Stimulated activated memory B cell treated with anti-CD40 and anti-IgM and Interleukin-4, amounts not matched to agents 10 μg/mL and 1 μg/mL and 100 μg/mL, for 72 hours (primary cell): ENCODE data around the gene PEX16.

Experiments
- ATAC-seq: fragments of 150-1000 bp; cut with Tn5 transposase; 2 replicates; pipeline ENCODE4 v1.10.0; 2021
- H3K27ac Mint-ChIP-seq: one replicate; pipeline ENCODE4 v1.8.0; 2022; ENCODE audit warnings: mild to moderate bottlenecking, mixed read lengths
- H3K27me3 Mint-ChIP-seq: one replicate; pipeline ENCODE4 v1.8.0; 2022; ENCODE audit warnings: mixed read lengths
- H3K36me3 Mint-ChIP-seq: one replicate; pipeline ENCODE4 v1.8.0; 2022; ENCODE audit warnings: mixed read lengths
- H3K4me1 Mint-ChIP-seq: one replicate; pipeline ENCODE4 v1.8.0; 2022; ENCODE audit warnings: mixed read lengths
- H3K4me3 Mint-ChIP-seq: one replicate; pipeline ENCODE4 v1.8.0; 2022; ENCODE audit warnings: mild to moderate bottlenecking, moderate library complexity, mixed read lengths
- H3K9me3 Mint-ChIP-seq: one replicate; pipeline ENCODE4 v1.8.0; 2022; ENCODE audit warnings: mixed read lengths

The PEX16 gene

GRCh38 chr11:45926536-45927331 lies 9.1 kb upstream of the PEX16 start:
- Mint-ChIP-seq H3K36me3 (peaks cover 19% of the 10 kb centered on the region), H3K27ac (peak overlapping the region; percentile 94), H3K9me3 (no peaks in the 10 kb centered on the region), H3K4me3 (no peak overlapping the region), H3K4me1 (peaks cover 69% of the 10 kb centered on the region), H3K27me3 (no peaks in the 10 kb centered on the region)
- no peak for ATAC-seq

- Mint-ChIP-seq H3K36me3 (peaks cover 14% of the 10 kb centered on the region), H3K4me1 (peaks cover 69% of the 10 kb centered on the region), H3K27ac (peak overlapping the region; percentile 82), H3K27me3 (no peaks in the 10 kb centered on the region), H3K9me3 (no peaks in the 10 kb centered on the region), H3K4me3 (no peak overlapping the region)
- no peak for ATAC-seq
Observed at GRCh38 chr11:45926001-45926401, 8.3 kb upstream of the PEX16 start.

- Mint-ChIP-seq H3K27ac (peak overlapping the region; percentile 82), H3K9me3 (no peaks in the 10 kb centered on the region), H3K36me3 (peaks cover 14% of the 10 kb centered on the region), H3K27me3 (no peaks in the 10 kb centered on the region), H3K4me1 (peaks cover 67% of the 10 kb centered on the region), H3K4me3 (no peak overlapping the region)
- ATAC-seq, result no peak
Observed at GRCh38 chr11:45925550-45925949, 7.9 kb upstream of the PEX16 start.

GRCh38 chr11:45924927-45925326 lies 7.2 kb upstream of the PEX16 start:
- H3K4me1 Mint-ChIP-seq, result peaks cover 67% of the 10 kb centered on the region
- peaks cover 14% of the 10 kb centered on the region for H3K36me3 Mint-ChIP-seq
- H3K27me3 Mint-ChIP-seq, result no peaks in the 10 kb centered on the region
- H3K27ac Mint-ChIP-seq, result peak overlapping the region; percentile 82
- H3K9me3 Mint-ChIP-seq, result no peaks in the 10 kb centered on the region
- peak overlapping the region; percentile 68 for H3K4me3 Mint-ChIP-seq
- ATAC-seq, result no peak

DNA sequence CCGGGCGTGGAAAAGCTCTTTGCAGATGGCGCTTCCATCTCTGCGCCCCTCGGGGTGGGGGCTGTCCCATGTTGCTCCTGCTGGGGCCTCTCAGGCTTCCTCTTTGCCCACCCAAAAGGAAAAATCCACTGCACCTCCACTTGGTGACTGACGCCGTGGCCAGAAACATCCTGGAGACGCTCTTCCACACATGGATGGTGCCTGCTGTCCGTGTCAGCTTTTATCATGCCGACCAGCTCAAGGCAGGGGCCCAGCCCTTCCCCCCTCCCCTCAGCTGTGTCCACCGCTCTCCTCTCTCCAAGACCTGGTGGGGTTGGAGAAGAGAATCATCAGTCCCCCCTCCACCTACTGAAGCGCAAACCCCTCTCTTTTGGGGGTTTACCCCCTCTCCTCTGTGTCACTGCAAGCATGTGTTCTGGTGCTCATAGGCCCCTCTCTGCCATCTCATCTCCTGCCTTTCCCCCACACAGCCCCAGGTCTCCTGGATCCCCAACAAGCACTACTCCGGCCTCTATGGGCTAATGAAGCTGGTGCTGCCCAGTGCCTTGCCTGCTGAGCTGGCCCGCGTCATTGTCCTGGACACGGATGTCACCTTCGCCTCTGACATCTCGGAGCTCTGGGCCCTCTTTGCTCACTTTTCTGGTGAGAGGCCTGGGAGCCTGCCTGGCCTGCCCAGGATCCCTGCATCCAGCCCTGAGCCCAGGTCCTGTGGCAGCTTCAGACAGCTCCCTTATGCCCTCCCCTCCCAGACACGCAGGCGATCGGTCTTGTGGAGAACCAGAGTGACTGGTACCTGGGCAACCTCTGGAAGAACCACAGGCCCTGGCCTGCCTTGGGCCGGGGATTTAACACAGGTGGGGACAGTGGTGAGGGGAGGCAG lies 6.6 kb upstream of the PEX16 start:
- Mint-ChIP-seq H3K9me3 (no peaks in the 10 kb centered on the region), H3K27me3 (no peaks in the 10 kb centered on the region), H3K4me1 (peaks cover 68% of the 10 kb centered on the region), H3K27ac (peak overlapping the region; percentile 82), H3K36me3 (peaks cover 14% of the 10 kb centered on the region), H3K4me3 (peak overlapping the region; percentile 68)
- ATAC-seq, result no peak

GRCh38 chr11:45922425-45923082 lies 4.9 kb upstream of the PEX16 start, which contains the start of gene LARGE2:
Gene LARGE2 (plus strand): TSS chr11:45922656. CDS start chr11:45922883, 227 bp downstream.
- Mint-ChIP-seq H3K4me1 (peaks cover 63% of the 10 kb centered on the region), H3K27me3 (no peaks in the 10 kb centered on the region), H3K9me3 (no peaks in the 10 kb centered on the region), H3K4me3 (peak within 1 kb of the TSS; percentile 92), H3K36me3 (peaks cover 4% of the 10 kb centered on the region), H3K27ac (peak within 1 kb of the TSS; percentile 85)
- ATAC-seq, result peak; percentile 21

- Mint-ChIP-seq H3K36me3 (no peaks in the 10 kb centered on the region), H3K27me3 (no peaks in the 10 kb centered on the region), H3K9me3 (no peaks in the 10 kb centered on the region), H3K4me3 (peak overlapping the region; percentile 76), H3K4me1 (peaks cover 61% of the 10 kb centered on the region), H3K27ac (peak overlapping the region; percentile 85)
- no peak for ATAC-seq
Observed at GRCh38 chr11:45921561-45922424, 4.1 kb upstream of the PEX16 start.

DNA sequence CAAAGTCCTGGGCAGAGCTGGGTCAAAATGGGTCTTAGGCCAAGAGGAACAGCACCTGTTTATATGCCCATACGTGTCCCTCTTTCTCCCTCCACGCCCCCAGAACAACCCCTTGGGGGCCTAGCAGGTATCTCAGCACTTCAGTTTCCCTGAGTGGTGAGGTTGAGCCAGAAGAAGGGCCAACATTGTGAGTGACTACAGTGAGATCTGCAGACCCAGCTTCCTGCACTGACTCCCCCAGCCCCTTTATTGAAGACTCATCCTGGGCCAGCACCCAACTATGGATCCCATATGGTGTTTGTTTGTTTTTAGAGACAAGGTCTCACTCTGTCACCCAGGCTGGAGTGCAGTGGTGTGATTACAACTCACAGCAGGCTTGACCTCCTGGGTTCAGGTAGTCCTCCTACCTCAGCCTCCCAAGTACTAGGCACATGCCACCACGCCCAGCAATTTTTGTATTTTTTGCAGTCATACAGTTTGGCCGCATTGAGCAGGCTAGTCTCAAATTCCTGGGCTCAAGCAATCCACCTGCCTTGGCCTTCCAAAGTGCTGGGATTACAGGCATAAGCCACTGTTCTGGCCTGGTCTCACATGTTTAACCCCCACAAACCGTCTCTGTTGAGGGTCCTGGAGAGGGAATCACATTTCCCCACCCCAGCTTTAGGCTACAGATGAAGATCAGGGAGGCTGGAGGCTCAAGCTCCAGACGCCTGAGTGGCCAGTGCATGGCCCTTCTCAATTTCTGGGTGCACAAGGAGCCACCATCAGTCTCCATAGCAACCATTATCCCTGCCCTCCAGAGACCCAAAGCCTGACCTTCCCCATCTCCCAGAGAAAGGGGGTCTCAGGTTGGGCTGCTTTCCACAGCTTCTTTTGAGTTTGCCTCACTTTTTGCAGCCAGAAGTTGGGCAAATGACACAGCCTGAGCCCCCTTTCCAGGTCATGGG lies 3.1 kb upstream of the PEX16 start:
- Mint-ChIP-seq H3K9me3 (no peaks in the 10 kb centered on the region), H3K27ac (peak overlapping the region; percentile 85), H3K27me3 (no peaks in the 10 kb centered on the region), H3K4me1 (peaks cover 63% of the 10 kb centered on the region), H3K36me3 (peaks cover 7% of the 10 kb centered on the region), H3K4me3 (peak overlapping the region; percentile 76)
- no peak for ATAC-seq

- peaks cover 13% of the 10 kb centered on the region for H3K36me3 Mint-ChIP-seq
- ATAC-seq, result no peak
- H3K4me1 Mint-ChIP-seq, result peaks cover 70% of the 10 kb centered on the region
- H3K27ac Mint-ChIP-seq, result peak overlapping the region; percentile 85
- H3K4me3 Mint-ChIP-seq, result peak overlapping the region; percentile 55
- H3K9me3 Mint-ChIP-seq, result no peaks in the 10 kb centered on the region
- H3K27me3 Mint-ChIP-seq, result no peaks in the 10 kb centered on the region
Observed at GRCh38 chr11:45919806-45920530, 2.3 kb upstream of the PEX16 start.

GRCh38 chr11:45918962-45919675 lies 1.4 kb upstream of the PEX16 start:
- Mint-ChIP-seq H3K9me3 (no peaks in the 10 kb centered on the region), H3K27me3 (no peaks in the 10 kb centered on the region), H3K36me3 (peaks cover 19% of the 10 kb centered on the region), H3K27ac (peak overlapping the region; percentile 85), H3K4me1 (peaks cover 62% of the 10 kb centered on the region), H3K4me3 (peak overlapping the region; percentile 89)
- ATAC-seq, result no peak

- Mint-ChIP-seq H3K27ac (peak overlapping the region; percentile 85), H3K9me3 (no peaks in the 10 kb centered on the region), H3K4me1 (peaks cover 62% of the 10 kb centered on the region), H3K27me3 (no peaks in the 10 kb centered on the region), H3K4me3 (peak overlapping the region; percentile 89), H3K36me3 (peaks cover 24% of the 10 kb centered on the region)
- peak; percentile 66 for ATAC-seq
Observed at GRCh38 chr11:45918331-45918941, 759 bp upstream of the PEX16 start.

DNA sequence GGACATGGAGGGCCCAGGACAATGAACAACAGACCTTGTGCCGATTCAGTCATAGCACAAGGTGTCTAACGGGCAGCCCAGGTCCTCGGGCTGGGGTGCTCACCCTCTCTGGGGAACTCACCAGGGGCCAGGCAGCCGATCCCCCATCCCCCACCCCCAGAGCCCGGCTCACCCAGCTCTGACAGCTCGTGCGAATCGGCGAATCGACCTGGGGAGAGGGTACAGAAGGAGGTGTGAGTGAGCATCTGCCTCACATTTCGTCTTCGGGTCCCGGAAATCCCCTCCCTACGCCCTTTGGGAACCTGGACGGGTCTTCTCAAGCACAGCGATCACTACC lies 423 bp downstream of the PEX16 start:
- peaks cover 29% of the 10 kb centered on the region for H3K36me3 Mint-ChIP-seq
- peak overlapping the region; percentile 89 for H3K4me3 Mint-ChIP-seq
- H3K4me1 Mint-ChIP-seq, result peaks cover 59% of the 10 kb centered on the region
- H3K27ac Mint-ChIP-seq, result peak overlapping the region; percentile 85
- no peaks in the 10 kb centered on the region for H3K9me3 Mint-ChIP-seq
- no peak for ATAC-seq
- H3K27me3 Mint-ChIP-seq, result no peaks in the 10 kb centered on the region
